GM18505 (cell line): ENCODE measurements around the gene GRIK1.

Experiments
- ATAC-seq: cut with Tn5 transposase; IDR thresholded peaks from one replicate; pipeline ENCODE4 v1.9.1; 2021; ENCODE audit not compliant: unreplicated experiment
- POLR2A ChIP-seq: IDR thresholded peaks from 4 replicates; pipeline ENCODE4 v1.6.1; 2011; ENCODE audit warnings: borderline replicate concordance; ENCODE audit not compliant: insufficient read depth, insufficient read length; ENCODE audit errors: extremely low read depth

Gene GRIK1

DNA sequence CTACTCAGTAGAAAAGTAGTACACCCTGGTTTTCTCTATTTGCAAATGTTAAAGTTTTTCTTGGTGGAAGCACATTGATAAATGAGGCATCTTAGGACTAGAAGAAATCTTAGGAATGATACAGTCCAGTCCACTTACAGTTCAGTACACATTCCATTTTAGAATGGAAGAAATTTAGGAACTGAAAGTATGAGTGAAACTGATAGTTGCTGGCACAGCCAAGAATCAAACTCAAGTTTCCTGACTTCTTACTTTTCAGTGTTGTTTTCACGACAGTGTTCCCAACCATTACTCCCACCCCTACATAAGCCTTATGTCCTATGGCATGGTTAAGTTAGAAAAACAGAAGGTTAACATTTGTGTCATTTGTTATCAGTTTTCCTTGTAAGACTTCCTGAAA lies 382.6 kb downstream of the GRIK1 start:
- no peak for TF ChIP-seq POLR2A
- ATAC-seq = no peak

- no peak for ATAC-seq
These were observed 384.2 kb downstream of the GRIK1 start for GRCh38 chr21:29555601-29556000.

GRCh38 chr21:29550205-29550604 lies 389.6 kb downstream of the GRIK1 start:
- TF ChIP-seq POLR2A = no peak
- no peak for ATAC-seq

More at GRCh38 chr21:29555601-29556000, 384.2 kb downstream of the GRIK1 start:
- TF ChIP-seq POLR2A = no peak

DNA sequence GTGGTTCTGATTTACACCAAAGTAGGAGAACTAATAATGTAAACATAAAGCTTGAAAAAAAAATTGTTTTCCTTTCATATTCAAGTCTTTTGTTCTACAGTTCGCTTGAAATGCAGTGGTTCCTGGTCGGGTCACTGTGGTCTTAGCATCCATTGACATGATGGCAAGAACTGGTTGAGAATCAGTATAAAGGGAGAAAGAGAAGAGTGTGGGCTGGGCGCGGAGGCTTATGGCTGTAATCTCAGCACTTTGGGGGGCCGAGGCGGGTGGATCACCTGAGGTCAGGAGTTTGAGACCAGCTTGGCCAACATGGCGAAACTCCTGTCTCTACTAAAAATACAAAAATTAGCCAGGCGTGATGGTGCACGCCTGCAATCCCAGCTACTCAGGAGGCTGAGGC lies 390.2 kb downstream of the GRIK1 start:
- TF ChIP-seq POLR2A = no peak
- no peak for ATAC-seq

DNA sequence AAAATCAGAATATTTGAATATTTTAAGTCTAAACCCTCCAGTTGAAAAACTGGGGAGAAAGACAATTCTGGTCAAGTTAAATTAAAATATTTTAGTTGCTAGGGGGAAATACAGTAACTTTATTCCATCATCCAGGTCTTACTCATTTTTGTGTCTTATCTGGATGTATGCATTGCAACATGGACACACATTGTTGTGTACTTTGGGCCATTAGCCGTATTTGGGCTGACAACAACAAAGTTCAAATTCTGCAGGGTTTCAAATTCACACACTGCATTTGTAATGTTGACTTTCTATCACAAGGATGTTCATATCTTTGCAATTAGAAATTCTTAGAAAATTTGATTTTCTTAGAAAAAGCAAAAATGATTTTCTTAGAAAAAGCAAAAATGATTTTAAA lies 391.8 kb downstream of the GRIK1 start:
- TF ChIP-seq POLR2A = no peak
- ATAC-seq = no peak

DNA sequence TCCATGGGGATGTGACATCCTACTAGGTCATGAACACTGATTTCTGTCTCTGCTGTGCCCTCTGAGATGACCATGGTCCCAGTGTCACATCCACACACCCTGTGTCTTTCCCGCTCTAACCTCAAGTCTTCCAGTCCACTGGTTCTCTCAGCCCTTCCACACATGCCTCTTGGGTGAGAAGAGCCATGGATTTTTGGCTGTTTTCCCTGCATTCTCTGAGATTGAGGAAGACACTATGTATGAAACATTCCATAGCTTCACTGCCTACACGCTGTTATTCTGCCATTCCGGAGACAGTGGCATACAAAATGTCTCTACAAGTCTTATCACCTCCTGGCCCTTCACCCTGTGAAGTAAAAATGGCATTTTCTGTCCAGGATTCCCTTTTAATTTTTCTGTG lies 393.7 kb downstream of the GRIK1 start:
- ATAC-seq = no peak
- no peak for TF ChIP-seq POLR2A

DNA sequence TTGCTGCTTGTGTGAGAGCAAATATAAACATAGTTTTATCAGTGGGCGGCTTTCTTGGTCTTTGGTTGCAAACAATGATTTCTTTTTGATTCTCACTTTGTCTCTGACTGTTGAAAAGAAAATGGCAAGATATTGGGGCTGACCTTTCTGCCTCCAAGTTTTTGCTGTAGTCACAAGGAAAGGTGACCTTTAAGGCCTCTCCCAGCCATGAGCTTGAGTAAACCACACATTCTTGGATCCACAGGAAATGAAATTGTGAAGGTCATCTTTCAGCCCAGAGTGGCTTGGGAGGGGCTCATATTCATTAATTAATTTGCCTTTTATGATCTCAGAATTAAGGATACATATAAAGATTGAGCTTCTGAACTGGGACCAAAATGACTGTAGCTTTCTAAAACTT lies 399.5 kb downstream of the GRIK1 start:
- ATAC-seq = no peak
- TF ChIP-seq POLR2A = no peak

GRCh38 chr21:29538115-29538514 lies 401.7 kb downstream of the GRIK1 start:
- no peak for ATAC-seq
- TF ChIP-seq POLR2A = no peak

DNA sequence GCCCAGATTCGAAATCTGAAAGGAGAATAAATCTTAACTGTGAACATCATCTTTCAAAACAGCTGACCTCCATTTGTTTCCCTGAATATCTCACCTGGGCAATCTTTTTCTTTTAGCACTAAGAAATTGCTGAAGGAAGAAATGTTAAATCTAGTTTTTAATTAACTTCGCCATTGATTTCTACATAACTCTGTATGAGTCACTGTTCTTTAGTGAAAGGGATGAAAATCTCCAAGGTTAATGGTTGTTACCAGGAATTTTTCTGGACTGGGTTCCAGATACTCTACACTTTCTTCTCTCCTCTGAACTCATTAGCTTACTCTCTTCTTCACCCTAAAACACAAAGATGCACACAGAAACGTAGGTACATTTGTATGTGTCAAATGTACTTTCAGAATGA lies 405.3 kb downstream of the GRIK1 start:
- ATAC-seq = no peak
- TF ChIP-seq POLR2A = no peak

DNA sequence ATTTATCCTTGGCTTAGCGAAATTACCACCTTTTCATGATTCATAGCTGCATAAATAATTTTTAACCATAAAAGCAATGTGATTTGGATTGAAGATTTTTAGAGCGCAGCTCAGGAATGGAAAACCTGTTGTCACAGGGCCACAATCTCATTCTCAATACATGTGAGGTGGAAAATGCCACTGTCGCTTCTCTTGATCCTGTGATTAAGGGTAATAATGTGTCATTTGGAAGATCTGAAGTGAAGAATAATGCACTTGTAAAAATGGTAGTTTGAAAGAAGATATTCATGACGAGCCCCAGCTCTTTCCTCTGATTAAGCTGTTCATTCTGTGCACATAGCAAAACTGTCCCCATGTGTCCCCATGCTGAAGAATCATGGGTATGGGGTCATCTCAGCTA lies 410.7 kb downstream of the GRIK1 start:
- no peak for TF ChIP-seq POLR2A
- ATAC-seq = no peak

- no peak for TF ChIP-seq POLR2A
- no peak for ATAC-seq
These were observed 413.3 kb downstream of the GRIK1 start for GRCh38 chr21:29526545-29526944.

DNA sequence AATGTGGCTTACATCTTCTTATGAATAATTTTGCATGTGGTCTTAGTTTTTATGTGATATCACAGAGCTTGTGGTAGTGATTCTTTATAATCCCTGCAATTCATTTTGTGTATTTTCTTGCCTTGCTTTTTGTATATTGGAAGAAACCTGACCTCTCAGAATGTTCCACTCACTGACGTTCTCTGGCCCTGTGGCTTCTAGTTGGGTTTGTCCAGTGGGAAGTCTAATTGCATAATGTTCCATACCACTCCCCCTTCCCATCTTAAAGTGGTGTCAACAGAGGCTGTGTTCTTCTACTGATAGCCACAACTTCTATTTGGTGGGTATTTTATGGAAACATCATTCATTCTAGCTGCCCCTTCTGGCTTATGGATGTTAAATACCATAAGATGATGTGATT lies 415.7 kb downstream of the GRIK1 start:
- ATAC-seq = no peak
- no peak for TF ChIP-seq POLR2A

GRCh38 chr21:29523646-29524045 lies 416.1 kb downstream of the GRIK1 start:
- no peak for TF ChIP-seq POLR2A
- ATAC-seq = no peak

DNA sequence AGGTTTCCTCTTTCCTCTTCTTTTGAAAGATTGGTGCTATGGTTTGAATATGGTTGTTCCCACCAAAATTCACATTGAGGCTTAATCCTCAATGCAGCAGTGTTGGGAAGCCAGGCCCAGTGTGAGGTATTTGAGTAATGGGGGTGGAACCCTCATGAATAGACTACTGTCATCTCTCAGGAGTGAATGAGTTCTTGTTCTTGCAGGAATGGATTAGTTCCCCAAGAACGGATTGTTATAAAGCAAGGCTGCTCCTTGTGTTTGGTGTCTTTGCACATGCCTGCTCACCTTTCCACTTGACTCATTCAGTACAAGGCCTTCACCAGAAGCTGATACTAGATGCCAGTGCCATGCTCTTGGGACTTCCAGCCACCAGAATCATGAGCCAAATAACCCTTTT lies 417.9 kb downstream of the GRIK1 start:
- TF ChIP-seq POLR2A = no peak
- no peak for ATAC-seq

DNA sequence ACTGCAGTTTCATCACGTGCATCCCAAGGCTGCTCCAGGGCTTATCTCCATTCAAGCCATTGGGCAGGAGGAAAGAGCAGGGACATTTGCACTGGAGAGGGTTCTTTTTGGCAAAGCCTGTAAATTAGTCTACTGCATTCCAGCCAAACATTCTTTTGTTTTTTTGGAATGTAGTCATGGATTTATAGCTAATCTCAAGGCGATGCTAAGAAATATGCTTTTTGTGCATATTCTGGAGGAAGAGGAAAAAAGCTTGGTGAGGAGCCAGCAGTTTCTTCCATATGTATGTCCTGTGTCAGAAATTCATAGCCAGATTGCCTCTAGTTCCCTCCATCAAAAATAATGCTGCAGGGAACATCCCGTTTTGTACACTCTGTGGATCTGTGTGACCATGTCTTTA lies 419.6 kb downstream of the GRIK1 start:
- no peak for ATAC-seq
- no peak for TF ChIP-seq POLR2A
